Esophagus squamous epithelium (tissue), 5 donors: ENCODE results near the gene CELF2. TPM values are rescaled to one million over a fixed set of nuclear protein-coding genes. Genes with fewer than 3 reads are reported as not detected.

Experiments
- DNase-seq: peaks from one replicate; lab custom pipeline; 2025; lab: John Stamatoyannopoulos, UW
- H3K27ac ChIP-seq, 4 donors: fragments of 200-600 bp; sonication (generic); one replicate each; pipeline ENCODE4 v1.5.1; 2016 to 2019; ENCODE audit warnings: mild to moderate bottlenecking in 1 of 4
- H3K27me3 ChIP-seq, 4 donors: fragments of 200-600 bp; sonication (generic); 1 replicate in 3 of 4; 2 replicates in 1 of 4; pipeline versions ENCODE4 v1.5.1 to v1.6.0; 2017 to 2021; ENCODE audit warnings: antibody characterized with exemption in 1 of 4
- H3K36me3 ChIP-seq, 3 donors: fragments of 200-600 bp; sonication (generic); one replicate each; pipeline ENCODE4 v1.5.1; 2016 to 2019
- H3K4me1 ChIP-seq, 3 donors: fragments of 200-600 bp; sonication (generic); one replicate each; pipeline ENCODE4 v1.5.1; 2017 to 2019
- H3K4me3 ChIP-seq, 4 donors: fragments of 200-600 bp; sonication (generic); 1 replicate in 3 of 4; 2 replicates in 1 of 4; pipeline ENCODE4 v1.5.1; 2016 to 2019; ENCODE audit warnings: mild to moderate bottlenecking in 2 of 4, moderate library complexity in 1 of 4
- H3K9me3 ChIP-seq, 3 donors: fragments of 200-600 bp; sonication (generic); one replicate each; pipeline ENCODE4 v1.5.1; 2016 to 2019
- CTCF ChIP-seq, 6 experiments: fragments of 450-650 bp in 4 of 6; fragments of 200-600 bp in 2 of 6; sonication (generic) in 2 of 6; IDR thresholded peaks; one replicate each; pipeline ENCODE4 v1.5.1; 2016 to 2019; ENCODE audit warnings: antibody characterized with exemption in 6 of 6, mild to moderate bottlenecking in 4 of 6, moderate library complexity in 4 of 6
- POLR2A ChIP-seq, 4 donors: fragments of 450-650 bp; IDR thresholded peaks; one replicate each; pipeline ENCODE4 v1.6.1; 2017; ENCODE audit warnings: antibody characterized with exemption in 4 of 4, mild to moderate bottlenecking in 4 of 4, moderate library complexity in 3 of 4
- WGBS, 2 donors: methylation state at CpG; one replicate each; pipeline ENCODE4 v1.1.5; 2018; 5-methylcytosine and 5-hydroxymethylcytosine counted together
- intact Hi-C: fragments of 100-400 bp; cut with DNase I; formaldehyde crosslinking; loops from one replicate; pipeline ENCODE4 v1.15.0; 2022
- total RNA-seq, 4 donors: library from RNA; depleted of rRNA; stranded (reverse); fragments of >200 nt; gene quantifications; one replicate each; pipeline ENCODE4 v1.1.0, GENCODE V29; 2016
- donor health status: DM: yes; HTN: yes; CAD: no.

Gene CELF2
- total RNA-seq, 4 donors from 2014 or later, result 4.2 to 62.4 (median 13.5) TPM

DNA sequence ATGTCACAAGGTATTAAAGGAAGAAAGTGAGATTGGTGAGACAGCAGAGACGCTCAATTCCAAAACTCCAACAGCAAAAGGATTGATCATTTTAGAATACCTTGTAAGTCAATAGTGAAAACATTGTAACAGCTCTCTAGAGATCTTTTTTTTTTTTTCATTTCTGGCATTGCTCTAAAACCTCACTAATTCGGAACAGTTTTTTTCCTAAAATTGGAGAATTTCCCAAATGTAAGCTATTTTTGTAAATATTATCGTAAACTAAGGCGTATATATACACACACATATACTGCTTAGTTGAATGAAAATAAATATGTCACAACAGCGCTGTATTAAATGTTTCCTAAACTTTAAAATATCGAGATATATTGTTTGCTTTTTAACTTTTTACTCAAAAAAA, 30.6 kb upstream of the CELF2 start:
- H3K27ac ChIP-seq, result no peak overlapping the region
- WGBS, 2 donors, result 79 to 85% methylated on average over 6 of the region's 6 CpGs
- DNase-seq, result no peak
- H3K4me3 ChIP-seq, result no peak overlapping the region
- TF ChIP-seq POLR2A (IDR thresholded peaks at IDR 0.05) (no peak), CTCF (IDR thresholded peaks at IDR 0.05) (no peak)
- no peaks in the 10 kb centered on the region for H3K36me3 ChIP-seq
- H3K4me1 ChIP-seq, result no peaks in the 10 kb centered on the region
- H3K9me3 ChIP-seq, result no peaks in the 10 kb centered on the region
- H3K27me3 ChIP-seq, result no peaks in the 10 kb centered on the region
- intact Hi-C loops, result no loop called here

- no peak overlapping the region for H3K27ac ChIP-seq
- no peaks in the 10 kb centered on the region for H3K27me3 ChIP-seq
- H3K4me3 ChIP-seq, result no peak overlapping the region
- H3K36me3 ChIP-seq, result no peaks in the 10 kb centered on the region
- no peak for DNase-seq
- no peaks in the 10 kb centered on the region for H3K4me1 ChIP-seq
- TF ChIP-seq CTCF (IDR thresholded peaks at IDR 0.05) (no peak), POLR2A (IDR thresholded peaks at IDR 0.05) (no peak)
- intact Hi-C loops, result no loop called here
- H3K9me3 ChIP-seq, result no peaks in the 10 kb centered on the region
Observed at GRCh38 chr10:10989669-10990068, 28.0 kb upstream of the CELF2 start.

GRCh38 chr10:10991144-10991543, 26.5 kb upstream of the CELF2 start:
- Histone ChIP-seq H3K9me3 (no peaks in the 10 kb centered on the region), H3K36me3 (no peaks in the 10 kb centered on the region), H3K27me3 (no peaks in the 10 kb centered on the region), H3K4me3 (no peak overlapping the region), H3K27ac (no peak overlapping the region), H3K4me1 (no peaks in the 10 kb centered on the region)
- DNase-seq, result no peak
- TF ChIP-seq POLR2A (IDR thresholded peaks at IDR 0.05), result no peak
- WGBS, 2 donors, result 62 to 70% methylated on average over 2 of the region's 2 CpGs
- intact Hi-C loops, result no loop called here

DNA sequence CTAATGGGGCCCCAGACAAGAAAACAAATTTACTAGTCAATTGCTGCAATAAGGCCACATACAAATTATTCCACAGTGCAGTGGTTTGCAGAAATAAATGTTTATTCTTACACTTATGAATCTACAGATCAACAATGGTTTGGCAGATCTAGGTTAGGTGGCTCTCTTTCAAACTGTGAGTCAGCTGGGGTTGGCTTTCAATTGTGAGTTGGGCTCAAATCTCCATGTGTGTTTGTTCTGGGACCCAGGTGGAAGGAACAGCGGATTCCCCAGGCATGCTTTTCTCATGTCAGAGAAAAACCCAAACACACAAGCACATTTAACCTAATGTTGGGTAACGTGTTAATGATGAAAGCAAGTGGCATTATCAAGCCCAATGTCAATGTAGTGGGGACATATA, 25.6 kb upstream of the CELF2 start:
- intact Hi-C loops, result no loop called here
- H3K4me3 ChIP-seq, result no peak overlapping the region
- no peak for DNase-seq
- H3K9me3 ChIP-seq, result no peaks in the 10 kb centered on the region
- TF ChIP-seq POLR2A (IDR thresholded peaks at IDR 0.05), result no peak
- no peak for TF ChIP-seq CTCF (IDR thresholded peaks at IDR 0.05)
- H3K27ac ChIP-seq, result no peak overlapping the region
- 60 to 69% methylated on average over 1 to 2 of the region's 2 CpGs for WGBS, 2 donors
- H3K4me1 ChIP-seq, result no peaks in the 10 kb centered on the region
- H3K36me3 ChIP-seq, result no peaks in the 10 kb centered on the region
- H3K27me3 ChIP-seq, result no peaks in the 10 kb centered on the region

- 81 to 88% methylated on average over 3 of the region's 3 CpGs for WGBS, 2 donors
- intact Hi-C loops, result no loop called here
- Histone ChIP-seq H3K4me3 (no peak overlapping the region), H3K4me1 (no peaks in the 10 kb centered on the region), H3K27ac (no peak overlapping the region), H3K36me3 (no peaks in the 10 kb centered on the region), H3K9me3 (no peaks in the 10 kb centered on the region), H3K27me3 (no peaks in the 10 kb centered on the region)
- DNase-seq, result no peak
- TF ChIP-seq CTCF (IDR thresholded peaks at IDR 0.05) (no peak), POLR2A (IDR thresholded peaks at IDR 0.05) (no peak)
Observed at GRCh38 chr10:10992961-10993714, 24.5 kb upstream of the CELF2 start.

DNA sequence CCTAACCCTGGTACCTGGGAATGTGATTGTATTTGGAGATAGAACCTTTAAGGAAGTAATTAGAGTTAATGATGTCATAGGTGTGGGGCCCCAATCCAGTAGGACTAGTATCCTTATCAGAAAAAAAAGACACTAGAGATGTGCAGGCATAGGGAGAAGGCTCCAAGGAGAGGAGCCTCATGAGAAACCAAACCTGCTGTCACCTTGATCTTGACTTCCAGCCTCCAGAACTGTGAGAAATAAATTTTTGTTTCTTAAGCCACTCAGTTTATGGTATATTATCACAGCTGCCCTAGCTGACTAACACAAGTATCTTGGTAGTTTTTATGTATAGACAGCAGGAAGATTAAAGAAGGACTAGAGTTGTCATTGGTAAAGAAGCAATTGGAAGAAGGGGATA, 23.9 kb upstream of the CELF2 start:
- H3K4me3 ChIP-seq, result no peak overlapping the region
- TF ChIP-seq POLR2A (IDR thresholded peaks at IDR 0.05) (no peak), CTCF (IDR thresholded peaks at IDR 0.05) (no peak)
- no peaks in the 10 kb centered on the region for H3K36me3 ChIP-seq
- H3K27ac ChIP-seq, result no peak overlapping the region
- H3K27me3 ChIP-seq, result no peaks in the 10 kb centered on the region
- no peak for DNase-seq
- intact Hi-C loops, result no loop called here
- no peaks in the 10 kb centered on the region for H3K9me3 ChIP-seq
- no peaks in the 10 kb centered on the region for H3K4me1 ChIP-seq
